Jurkat, Clone E6-1 (cell line): ENCODE data around the gene SMARCD2. TPM values are rescaled to one million over a fixed set of nuclear protein-coding genes. Genes with fewer than 3 reads are reported as not detected.
"Not testable (repeated sequence)": the region's sequence is repeated elsewhere in the genome, so short reads cannot be mapped to it uniquely, and the experiment has no call there.

Source experiments
- DNase-seq: peaks from one replicate; pipeline ENCODE4 v3.0.0-alpha.2; 2011; ENCODE audit warnings: low read depth, low spot score
- H3K4me3 ChIP-seq: 2 replicates; pipeline ENCODE4 v1.5.1; 2011; ENCODE audit warnings: mild to moderate bottlenecking, low read length, control low read depth, moderate library complexity
- polyA plus RNA-seq: library from polyadenylated mRNA; unstranded; fragments of >200 nt; gene quantifications from one replicate; pipeline ENCODE4 v1.2.1, GENCODE V29; 2012; ENCODE audit warnings: missing spikeins; ENCODE audit not compliant: insufficient read length, insufficient read depth

Gene SMARCD2
- 92.3 TPM for polyA plus RNA-seq

- peak; percentile 97 for DNase-seq
- peak within 1 kb of the TSS; percentile 76 for H3K4me3 ChIP-seq
These were observed at the start of gene SMARCD2 for GRCh38 chr17:63842540-63843386. TSS of gene SMARCD2 (minus strand) at chr17:63842685. CDS start at chr17:63842674, 11 bp downstream.

- not testable (repeated sequence) for H3K4me3 ChIP-seq, DNase-seq
These were observed 46.8 kb upstream of the SMARCD2 start for GRCh38 chr17:63889026-63889848.

- not testable (repeated sequence) for DNase-seq, H3K4me3 ChIP-seq
These were observed 42.6 kb upstream of the SMARCD2 start for GRCh38 chr17:63885119-63885518.

GRCh38 chr17:63882626-63883126 lies 40.2 kb upstream of the SMARCD2 start:
- not testable (repeated sequence) for H3K4me3 ChIP-seq, DNase-seq

GRCh38 chr17:63881935-63882601 lies 39.6 kb upstream of the SMARCD2 start, which contains the start of gene GH2:
TSS of gene GH2 (minus strand) at chr17:63881944. CDS start at chr17:63881801, 143 bp downstream.
- H3K4me3 ChIP-seq, result no peak within 1 kb of the TSS
- DNase-seq, result peak; percentile 41

- H3K4me3 ChIP-seq, DNase-seq: not testable (repeated sequence)
These were observed 38.9 kb upstream of the SMARCD2 start for GRCh38 chr17:63881337-63881736.

GRCh38 chr17:63880706-63881105 lies 38.2 kb upstream of the SMARCD2 start:
- no peak for DNase-seq
- H3K4me3 ChIP-seq, result no peak overlapping the region

- not testable (repeated sequence) for DNase-seq, H3K4me3 ChIP-seq
These were observed 35.9 kb upstream of the SMARCD2 start for GRCh38 chr17:63878413-63878812.

GRCh38 chr17:63874693-63875092 lies 32.2 kb upstream of the SMARCD2 start:
- not testable (repeated sequence) for H3K4me3 ChIP-seq, DNase-seq

- H3K4me3 ChIP-seq, DNase-seq: not testable (repeated sequence)
These were observed 31.7 kb upstream of the SMARCD2 start for GRCh38 chr17:63874061-63874626.

- H3K4me3 ChIP-seq, DNase-seq: not testable (repeated sequence)
These were observed 31.1 kb upstream of the SMARCD2 start, which contains the start of gene CSH2 for GRCh38 chr17:63873577-63873976. TSS of gene CSH2 (minus strand) at chr17:63873677. CDS start at chr17:63873614, 63 bp downstream.

GRCh38 chr17:63871646-63872365 lies 29.3 kb upstream of the SMARCD2 start:
- not testable (repeated sequence) for DNase-seq, H3K4me3 ChIP-seq

- not testable (repeated sequence) for H3K4me3 ChIP-seq, DNase-seq
These were observed 27.8 kb upstream of the SMARCD2 start for GRCh38 chr17:63870292-63870665.

- DNase-seq, H3K4me3 ChIP-seq: not testable (repeated sequence)
These were observed 27.2 kb upstream of the SMARCD2 start for GRCh38 chr17:63869491-63870291.

GRCh38 chr17:63866625-63867024 lies 24.1 kb upstream of the SMARCD2 start:
- not testable (repeated sequence) for DNase-seq, H3K4me3 ChIP-seq

GRCh38 chr17:63859257-63859656 lies 16.8 kb upstream of the SMARCD2 start:
- DNase-seq, result no peak
- no peak overlapping the region for H3K4me3 ChIP-seq

GRCh38 chr17:63856425-63856824 lies 13.9 kb upstream of the SMARCD2 start:
- DNase-seq, result not testable (repeated sequence)

More at GRCh38 chr17:63856425-63856824, 13.9 kb upstream of the SMARCD2 start:
- H3K4me3 ChIP-seq, result not testable (repeated sequence)
